GM18499 (cell line): Measurements from ENCODE around the gene DCTPP1.
"Not testable (repeated sequence)": the region's sequence is repeated elsewhere in the genome, so short reads cannot be mapped to it uniquely, and the experiment has no call there.

Experiments used
- ATAC-seq: cut with Tn5 transposase; IDR thresholded peaks from one replicate; pipeline ENCODE4 v1.9.1; 2021; ENCODE audit warnings: moderate number of reproducible peaks; ENCODE audit not compliant: insufficient read depth, unreplicated experiment

The DCTPP1 gene

DNA sequence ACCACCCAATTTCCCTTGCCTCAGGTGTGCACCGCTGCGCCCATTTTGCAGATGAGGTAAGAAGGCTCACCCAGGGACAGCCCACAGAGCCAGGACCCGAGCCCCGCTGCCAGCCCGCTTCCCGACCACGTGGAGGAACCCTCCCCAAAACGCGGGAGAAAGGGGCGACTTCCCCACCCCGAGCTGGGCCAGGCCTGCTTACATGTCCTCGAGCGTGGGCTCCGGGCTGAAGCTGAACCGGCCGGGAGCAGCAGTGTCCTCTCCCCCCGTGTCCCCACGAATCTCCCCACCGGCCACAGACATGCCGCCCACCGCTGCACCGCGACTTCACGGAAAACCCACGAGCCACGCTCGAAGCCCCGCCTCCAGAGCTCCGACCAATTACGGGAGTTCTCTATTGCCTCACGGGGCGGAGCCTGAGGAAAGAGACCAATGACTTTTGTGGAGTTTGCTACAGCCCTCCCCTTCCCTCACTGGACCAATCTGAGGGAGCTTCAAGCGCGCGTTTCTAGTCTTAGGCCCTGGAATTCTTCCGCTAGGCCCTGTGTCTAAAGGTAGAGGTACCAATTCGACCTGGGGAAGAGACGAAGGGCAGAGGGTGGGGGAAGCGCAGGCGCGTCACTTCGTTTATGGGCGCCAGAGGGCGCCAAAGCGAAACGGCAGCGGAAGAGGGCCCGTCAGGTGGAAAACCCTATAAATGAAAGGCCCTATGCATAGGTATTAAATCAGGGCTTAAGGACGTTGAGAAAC lies at the start of gene DCTPP1:
TSS of gene DCTPP1 (minus strand) at position 353 of the 750 bp plus-strand sequence. CDS start at position 303, 50 bp downstream.
- peak; percentile 87 for ATAC-seq

DNA sequence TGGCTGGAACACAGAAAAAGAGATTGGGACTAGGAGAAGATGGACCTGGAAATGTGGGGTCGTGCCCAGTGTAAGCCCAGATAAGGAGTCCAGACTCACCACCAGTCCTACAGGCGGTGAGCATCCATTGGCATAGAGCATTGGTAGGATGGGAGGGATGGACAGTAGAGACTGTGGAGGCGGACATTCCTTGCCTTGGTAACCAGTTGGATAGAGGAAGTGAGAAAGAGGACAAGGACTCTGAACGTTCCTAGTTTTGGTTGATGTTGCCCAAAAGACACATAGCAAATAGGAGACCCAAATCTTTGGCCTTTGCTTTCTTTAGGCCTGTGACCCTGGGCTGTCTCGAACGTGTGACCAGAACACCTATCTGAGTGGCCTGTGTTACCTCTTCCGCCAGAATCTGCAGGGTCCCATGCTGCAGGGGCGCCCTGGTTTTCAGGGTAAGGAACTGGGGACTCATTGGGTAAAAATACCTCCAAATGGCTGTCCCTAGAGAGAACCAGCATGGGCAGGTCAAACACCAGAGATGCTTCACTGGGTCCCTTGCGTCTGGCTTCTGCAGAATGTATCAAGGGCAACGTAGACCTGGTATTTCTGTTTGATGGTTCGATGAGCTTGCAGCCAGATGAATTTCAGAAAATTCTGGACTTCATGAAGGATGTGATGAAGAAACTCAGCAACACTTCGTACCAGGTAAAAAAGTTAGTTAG lies 49.1 kb upstream of the DCTPP1 start:
- ATAC-seq = no peak

DNA sequence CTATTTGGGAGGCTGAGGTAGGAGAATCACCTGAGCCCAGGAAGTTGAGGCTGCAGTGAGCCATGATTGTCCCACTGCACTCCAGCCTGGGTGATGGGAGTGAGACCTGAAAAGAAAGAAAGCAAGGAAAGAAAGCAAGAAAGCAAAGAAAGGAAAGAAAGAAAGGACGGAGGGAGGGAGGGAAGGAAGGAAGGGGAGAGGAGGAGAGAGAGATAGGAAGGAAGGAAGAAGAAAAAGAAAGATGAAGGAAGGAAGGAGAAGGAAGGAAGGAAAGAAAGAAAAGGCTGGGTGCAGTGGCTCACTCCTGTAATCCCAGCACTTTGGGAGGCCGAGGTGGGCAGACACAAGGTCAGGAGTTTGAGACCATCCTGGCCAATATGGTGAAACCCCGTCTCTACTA lies 47.9 kb upstream of the DCTPP1 start:
- ATAC-seq = not testable (repeated sequence)

DNA sequence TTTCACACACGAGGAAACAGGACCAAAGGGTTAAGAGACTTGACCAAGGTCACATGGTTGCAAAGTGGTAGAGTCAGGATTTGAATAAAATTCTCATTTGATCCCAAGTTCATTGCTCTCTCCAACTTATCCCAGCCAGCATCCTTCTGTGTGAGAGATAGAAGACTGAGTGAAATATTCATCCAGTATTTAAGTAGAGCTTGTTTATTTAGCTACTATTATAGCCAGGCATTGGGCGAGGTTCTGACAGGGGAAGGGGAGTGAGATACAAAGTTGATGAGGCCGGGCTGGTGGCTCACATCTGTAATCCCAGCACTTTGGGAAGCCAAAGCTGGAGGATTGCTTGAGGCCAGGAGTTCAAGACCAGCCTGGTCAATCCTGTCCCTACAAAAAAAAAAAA lies 47.2 kb upstream of the DCTPP1 start:
- no peak for ATAC-seq

DNA sequence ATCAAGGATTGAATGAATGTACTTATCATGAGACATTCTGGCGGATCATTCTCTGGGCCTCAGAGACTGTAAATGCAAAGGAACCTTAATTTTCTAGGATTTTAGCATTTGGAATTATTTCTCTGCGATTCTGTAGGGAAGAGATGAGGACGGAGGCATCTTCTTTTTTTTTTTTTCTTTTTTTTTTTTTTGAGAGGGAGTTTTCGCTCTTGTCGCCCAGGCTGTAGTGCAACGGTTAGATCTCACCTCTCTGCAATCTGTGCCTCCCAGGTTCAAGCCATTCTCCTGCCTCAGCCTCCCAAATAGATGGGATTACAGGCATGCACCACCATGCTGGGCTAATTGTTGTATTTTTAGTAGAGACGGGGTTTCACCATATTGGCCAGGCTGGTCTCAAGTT lies 44.9 kb upstream of the DCTPP1 start:
- ATAC-seq = no peak

DNA sequence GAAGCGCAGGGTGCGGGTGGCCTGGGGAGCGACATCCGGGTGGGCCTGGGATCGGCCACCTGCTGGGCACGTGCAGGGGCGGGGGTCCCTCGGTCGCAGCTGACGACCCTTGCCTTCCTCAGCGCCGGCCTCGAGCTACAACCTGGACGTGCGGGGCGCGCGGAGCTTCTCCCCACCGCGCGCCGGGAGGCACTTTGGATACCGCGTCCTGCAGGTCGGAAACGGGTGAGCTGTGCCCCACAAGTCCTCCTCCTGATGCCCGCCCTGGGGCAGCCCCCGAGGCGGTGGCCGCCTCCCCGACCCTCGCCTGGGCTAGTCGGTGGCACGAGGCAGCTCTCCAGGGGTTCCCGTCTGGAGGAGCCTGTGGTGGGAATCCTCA lies 44.2 kb upstream of the DCTPP1 start:
- no peak for ATAC-seq

DNA sequence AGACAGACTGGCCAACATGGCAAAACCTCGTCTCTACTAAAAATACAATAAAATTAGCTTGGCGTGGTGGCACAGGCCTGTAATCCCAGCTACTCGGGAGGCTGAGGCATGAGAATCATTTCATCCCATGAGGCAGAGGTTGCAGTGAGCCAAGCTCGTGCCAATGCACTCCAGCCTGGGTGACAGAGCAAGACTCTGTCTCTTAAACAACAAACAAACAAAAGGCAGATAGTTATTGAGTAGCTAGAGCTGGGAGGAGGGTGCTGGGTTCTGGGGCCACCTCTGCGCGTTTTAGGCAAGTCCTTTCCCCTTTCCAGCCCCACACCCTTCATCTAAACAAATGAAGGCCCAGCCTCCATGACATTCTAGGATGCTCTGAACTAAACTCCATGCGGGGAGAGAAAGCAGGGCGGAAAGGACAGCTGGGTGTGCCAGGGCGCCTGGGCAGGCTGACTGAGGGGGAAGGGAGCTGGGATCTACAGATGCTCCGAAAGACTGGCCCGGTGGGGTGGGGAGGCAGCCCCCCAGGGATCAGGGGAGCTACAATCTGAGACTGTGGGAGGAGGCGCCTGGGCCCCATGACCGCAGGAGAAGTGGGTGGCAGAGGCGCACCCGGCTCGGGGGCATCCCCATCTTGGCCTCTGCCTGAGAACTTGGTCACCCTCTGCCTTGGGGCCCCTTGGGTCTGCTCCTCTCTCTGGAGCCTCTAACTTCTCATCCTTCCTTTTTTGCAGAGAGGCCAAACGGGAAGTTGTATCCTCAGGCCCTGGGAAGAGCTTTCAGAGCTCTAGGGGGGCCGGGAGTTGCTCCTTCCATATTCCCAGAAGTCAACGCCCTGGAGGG lies 43.6 kb upstream of the DCTPP1 start:
- ATAC-seq = no peak

DNA sequence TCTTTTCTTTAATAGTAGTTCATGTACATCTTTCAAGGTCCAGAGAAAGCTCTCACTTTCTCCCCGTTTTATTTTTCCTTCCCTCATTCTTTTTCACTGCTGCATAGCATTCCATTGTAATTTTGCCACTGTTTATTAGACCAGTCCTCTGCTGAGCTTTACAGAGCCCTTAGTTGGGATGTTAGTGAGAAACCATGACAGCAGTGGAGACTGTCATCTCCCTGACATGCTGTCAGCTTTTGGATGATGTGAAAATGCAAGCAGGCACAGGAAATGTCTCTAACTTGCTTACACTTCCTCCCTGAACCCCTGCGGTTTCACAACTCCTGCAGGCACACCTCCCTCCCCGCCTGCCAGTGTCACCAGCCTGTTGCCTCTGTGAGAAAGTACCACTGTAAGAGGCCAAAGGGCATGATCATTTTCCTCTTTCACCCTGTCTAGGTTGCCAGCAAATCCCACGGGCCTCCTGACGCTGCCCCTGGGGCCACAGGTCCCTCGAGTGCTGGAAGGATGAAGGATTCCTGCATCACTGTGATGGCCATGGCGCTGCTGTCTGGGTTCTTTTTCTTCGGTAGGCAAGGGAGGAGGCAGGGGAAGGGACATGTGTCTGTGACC lies 42.6 kb upstream of the DCTPP1 start, which contains the start of gene ITGAL:
TSS of gene ITGAL (plus strand) at position 415 of the 615 bp plus-strand sequence. CDS start at position 511, 96 bp downstream.
- no peak for ATAC-seq

DNA sequence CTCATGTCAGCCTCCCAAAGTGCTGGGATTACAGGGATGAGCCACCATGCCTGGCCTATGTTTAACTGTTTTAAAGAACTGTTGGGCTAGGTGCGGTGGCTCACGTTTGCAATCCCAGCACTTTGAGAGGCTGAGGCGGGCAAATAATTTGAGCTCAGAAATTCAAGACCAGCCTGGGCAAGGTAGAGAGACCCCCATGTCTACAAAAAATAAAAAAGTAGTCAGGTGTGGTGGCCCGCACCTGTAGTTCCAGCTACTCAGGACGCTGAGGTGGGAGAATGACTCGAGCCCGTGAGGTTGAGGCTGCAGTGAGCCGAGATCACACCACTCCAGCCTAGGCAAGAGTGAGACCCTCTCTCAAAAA lies 40.8 kb upstream of the DCTPP1 start:
- ATAC-seq = no peak

DNA sequence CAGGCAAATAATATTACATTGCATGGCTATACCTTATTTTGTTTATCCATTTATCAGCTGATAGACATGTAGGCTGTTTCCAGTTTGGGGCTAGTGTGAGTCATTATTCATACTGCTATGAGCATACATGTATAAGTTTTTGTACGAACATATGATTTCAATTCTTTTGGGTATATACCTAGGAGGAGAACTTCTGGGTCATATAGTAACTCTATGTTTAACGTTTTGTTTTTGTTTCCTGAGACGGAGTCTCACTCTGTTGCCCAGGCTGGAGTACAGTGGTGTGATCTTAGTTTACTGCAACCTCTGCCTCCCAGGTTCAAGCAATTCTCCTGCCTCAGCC lies 40.3 kb upstream of the DCTPP1 start:
- no peak for ATAC-seq

DNA sequence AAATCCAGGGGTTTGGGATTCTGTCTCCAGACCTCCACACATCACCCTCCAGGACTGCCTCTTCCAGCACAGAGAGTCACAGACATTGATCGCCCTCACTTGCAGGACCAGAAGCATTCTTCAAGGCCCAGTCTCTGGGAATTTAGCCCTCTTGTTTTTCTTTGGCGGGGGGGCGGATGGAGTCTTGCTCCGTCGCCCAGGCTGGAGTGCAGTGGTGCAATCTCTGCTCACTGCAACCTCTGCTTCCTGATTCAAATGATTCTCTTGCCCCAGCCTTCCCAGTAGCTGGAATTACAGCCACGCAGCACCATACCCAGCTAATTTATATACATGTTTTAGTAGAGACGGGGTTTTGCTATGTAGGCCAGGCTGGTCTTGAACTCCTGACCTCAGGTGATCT lies 34.2 kb upstream of the DCTPP1 start:
- no peak for ATAC-seq

DNA sequence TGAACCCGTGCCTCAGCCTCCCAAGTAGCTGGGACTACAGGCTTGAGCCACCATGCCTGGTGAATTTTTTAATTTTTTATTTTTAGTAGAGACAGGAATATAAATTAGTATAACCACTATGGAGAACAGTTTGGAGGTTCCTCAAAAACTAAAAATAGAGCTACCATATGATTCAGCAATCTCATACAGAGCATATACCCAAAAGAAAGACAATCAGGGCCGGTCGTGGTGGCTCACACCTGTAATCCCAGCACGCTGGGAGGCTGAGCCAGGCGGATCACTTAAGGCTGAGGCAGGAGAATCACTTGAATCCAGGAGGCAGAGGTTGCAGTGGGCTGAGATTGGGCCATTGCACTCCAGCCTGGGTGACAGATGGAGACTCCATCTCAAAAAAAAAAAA lies 31.6 kb upstream of the DCTPP1 start:
- ATAC-seq = not testable (repeated sequence)

DNA sequence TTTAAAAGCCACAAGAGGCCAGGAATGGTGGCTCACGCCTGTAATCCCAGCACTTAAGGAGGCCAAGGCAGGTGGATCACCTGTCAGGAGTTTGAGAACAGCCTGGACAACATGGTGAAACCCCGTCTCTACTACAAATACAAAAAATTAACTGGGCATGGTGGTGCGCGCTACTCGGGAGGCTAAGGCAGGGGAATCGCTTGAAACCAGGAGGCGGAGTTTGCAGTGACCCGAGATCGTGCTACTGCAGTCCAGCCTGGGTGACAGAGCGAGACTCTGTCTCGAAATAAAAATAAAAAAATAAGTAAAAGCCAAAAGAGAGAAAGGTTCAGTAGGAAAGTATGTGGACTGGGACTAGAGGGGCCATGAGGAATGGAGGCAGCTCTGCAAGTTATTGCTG lies 29.6 kb upstream of the DCTPP1 start:
- ATAC-seq = no peak

DNA sequence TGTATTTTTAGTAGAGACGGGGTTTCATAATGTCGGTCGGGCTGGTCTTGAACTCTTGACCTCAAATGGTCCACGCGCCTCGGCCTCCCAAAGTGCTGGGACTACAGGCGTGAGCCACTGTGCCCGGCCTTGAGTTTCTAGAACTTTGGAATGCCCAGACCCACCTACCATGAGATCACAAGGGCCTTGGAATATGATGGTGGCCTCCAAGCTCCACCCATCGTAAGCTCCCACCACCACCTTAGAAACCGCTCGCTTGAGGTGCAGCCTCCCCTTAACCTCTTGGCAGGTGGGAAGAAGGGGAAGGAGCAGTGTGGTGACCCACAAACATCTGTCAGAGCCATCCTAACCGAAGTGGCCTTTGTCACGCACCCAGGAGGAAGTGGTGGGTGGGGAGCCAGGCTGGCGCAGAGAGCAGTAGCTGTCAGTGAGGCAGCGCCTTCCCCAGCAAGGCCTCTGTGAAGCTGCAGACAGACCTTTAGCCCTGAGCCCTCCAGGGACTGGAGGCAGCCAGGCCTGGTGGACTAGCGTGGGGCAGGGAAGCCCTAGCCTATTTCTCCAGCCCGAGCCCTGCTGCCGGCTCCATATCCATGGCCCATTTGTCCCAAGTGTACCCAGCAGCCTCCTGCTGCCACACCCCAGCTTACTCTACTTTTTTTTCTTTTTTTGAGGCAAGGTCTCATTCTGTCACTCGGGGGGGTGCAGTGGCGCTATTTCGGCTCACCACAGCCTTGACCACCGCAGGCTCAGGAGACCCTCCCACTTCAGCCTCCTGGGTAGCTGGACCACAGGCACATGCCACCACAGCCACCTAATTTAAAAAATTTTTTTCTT lies 28.9 kb upstream of the DCTPP1 start:
- peak; percentile 63 for ATAC-seq

DNA sequence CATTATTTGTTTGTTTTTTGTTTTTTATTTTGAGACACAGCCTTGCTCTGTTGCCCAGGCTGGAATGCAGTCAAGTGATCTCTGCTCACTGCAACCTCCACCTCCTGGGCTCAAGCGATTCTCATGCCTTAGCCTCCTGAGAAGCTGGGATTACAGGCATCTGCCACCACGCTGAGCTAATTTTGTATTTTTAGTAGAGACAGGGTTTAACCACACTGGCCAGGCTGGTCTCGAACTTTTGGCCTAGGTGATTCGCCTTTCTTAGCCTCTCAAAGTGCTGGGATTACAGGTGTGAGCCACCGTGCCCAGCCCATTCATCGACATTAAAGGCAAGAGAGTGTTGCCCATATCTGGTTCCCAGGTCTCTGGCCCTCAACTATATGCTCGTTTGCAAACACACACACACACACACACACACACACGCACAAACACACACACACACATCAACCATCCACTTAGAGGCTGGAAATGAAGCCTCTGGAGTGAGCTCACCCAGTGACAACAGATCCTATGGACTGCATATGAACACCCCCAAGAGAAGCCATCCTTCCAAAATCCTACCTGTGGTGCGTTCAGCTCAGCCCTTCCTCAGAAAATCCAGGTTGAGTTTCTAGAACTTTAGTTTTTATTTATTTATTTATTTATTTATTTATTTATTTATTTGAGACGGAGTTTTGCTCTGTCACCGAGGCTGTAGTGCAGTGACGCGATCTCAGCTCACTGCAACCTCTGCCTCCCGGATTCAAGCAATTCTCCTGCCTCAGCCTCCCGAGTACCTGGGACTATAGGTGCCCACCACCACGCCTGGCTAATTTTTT lies 28.1 kb upstream of the DCTPP1 start:
- ATAC-seq = no peak

DNA sequence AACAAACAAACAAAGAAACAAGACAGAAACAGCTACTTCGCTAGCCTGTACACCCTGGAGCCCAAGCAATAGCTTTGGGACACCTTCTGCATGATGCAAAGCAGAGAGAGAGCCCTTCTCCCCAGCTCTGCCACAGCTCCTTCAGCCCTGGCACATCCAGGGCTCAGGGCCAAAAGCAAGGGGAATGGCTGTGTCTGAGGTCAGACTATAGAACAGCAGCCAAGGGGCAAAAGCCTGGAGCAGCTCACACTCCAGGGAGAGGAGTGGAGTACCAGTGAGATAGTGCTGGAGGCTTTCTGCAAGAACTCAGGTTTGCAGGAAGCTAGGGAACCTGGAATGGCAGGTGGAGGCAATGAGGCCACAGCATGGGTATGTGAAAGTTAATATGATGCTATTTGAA lies 27.4 kb upstream of the DCTPP1 start:
- no peak for ATAC-seq

DNA sequence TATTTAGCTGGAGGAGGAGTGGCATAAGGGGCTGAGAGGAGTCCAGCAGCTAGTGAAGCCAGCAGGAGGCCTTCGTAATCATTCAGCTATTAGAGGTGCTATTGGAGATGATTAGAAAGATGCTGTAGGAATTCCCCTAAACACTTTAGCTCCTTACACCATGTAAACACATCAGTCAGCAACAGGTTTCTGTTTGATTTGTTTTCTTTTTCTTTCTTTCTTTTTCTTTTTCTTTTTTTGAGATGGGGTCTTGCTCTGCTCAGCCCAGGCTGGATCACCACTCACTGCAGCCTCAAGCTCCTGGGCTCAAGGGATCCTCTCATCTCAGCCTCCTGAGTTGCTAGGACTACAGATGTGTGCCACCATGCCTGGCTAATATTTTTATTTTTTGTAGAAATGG lies 26.5 kb upstream of the DCTPP1 start:
- no peak for ATAC-seq

DNA sequence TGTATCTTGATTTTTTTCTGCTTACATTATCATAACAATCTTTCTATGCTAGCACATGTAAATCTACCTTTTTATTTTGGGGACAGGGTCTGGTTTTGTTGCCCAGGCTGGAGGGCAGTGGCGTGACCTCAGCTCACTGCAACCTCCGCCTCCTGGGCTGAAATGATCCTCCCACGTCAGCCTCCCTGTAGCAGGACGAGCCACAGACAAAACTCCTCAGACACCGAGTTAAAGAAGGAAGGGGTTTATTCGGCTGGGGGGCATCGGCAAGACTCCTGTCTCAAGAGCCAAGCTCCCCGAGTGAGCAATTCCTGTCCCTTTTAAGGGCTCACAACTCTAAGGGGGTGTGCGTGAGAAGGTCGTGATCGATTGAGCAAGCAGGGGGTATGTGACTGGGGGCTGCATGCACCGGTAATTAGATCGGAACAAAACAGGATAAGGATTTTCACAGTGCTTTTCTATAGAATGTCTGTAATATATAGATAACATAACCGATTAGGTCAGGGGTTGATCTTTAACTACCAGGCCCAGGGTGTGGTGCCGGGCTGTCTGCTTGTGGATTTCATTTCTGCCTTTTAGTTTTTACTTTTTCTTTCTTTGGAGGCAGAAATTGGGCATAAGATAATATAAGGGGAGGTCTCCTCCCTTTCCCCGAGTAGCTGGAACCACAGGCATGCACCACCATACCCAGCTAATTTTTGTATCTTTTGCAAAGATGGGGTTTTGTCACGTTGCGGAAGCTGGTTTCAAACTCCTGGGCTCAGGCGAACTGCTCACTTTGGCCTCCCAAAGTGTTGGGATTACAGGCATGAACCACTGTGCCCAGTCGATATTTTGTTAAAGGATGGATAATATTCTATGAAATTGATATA lies 23.1 kb upstream of the DCTPP1 start:
- not testable (repeated sequence) for ATAC-seq
